NB4 (cell line): ENCODE data around the gene CD44.

Experiments used
- CTCF ChIP-seq: IDR thresholded peaks from one replicate; pipeline ENCODE4 v1.5.1; 2012; ENCODE audit warnings: low read depth, low read length
- MYC ChIP-seq: IDR thresholded peaks from 2 replicates; pipeline ENCODE4 v1.6.1; 2011; ENCODE audit warnings: low read depth, low read length
- POLR2A ChIP-seq: IDR thresholded peaks from 2 replicates; pipeline ENCODE4 v1.6.1; 2011; ENCODE audit warnings: mild to moderate bottlenecking; ENCODE audit not compliant: insufficient read length; ENCODE audit errors: extremely low read depth
- TF ChIP-seq, protein P1 (sequence below): IDR thresholded peaks from 2 replicates; pipeline ENCODE4 v1.6.1; 2011; ENCODE audit warnings: low read depth, low read length

DNA sequence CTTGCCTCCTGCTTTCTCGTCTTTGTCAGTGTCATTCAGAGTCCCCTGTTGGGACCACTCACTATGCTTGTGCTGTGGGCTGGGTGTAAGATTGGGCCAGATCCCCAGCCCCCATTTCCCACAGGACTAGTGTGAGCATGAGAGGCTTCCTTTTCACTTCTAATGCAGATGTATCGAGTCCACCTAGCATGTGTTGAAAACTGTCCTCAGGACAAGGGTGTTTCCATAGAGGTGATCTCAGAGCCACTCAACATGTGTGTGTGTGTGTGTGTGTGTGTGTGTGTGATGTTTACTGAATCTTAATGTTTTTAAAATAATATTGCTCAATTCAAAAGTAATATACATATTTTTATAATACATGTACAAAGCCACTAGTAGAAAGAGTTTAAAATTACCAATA is 11.4 kb upstream of the CD44 start:
- TF ChIP-seq CTCF (no peak), POLR2A (no peak), MYC (no peak)
- TF ChIP-seq, protein P1, sequence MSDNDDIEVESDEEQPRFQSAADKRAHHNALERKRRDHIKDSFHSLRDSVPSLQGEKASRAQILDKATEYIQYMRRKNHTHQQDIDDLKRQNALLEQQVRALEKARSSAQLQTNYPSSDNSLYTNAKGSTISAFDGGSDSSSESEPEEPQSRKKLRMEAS: no peak
